K562 (cell line): ENCODE measurements around the gene C2orf81. TPM values are rescaled to one million over a fixed set of nuclear protein-coding genes. Genes with fewer than 3 reads are reported as not detected.
A peak's percentile ranks its signal among the peaks of the same experiment; 100 is the strongest.

Experiments
- REST ChIP-seq, 2 experiments: fragments of 450-650 bp; formaldehyde crosslinking in 1 of 2; IDR thresholded peaks; 2 replicates each; pipeline versions ENCODE4 v1.4.0 to v1.6.1; 2014 to 2020; ENCODE audit warnings: mild to moderate bottlenecking in 2 of 2, borderline replicate concordance in 1 of 2, low read depth in 1 of 2
- polyA plus RNA-seq, 8 experiments: library from polyadenylated mRNA; depleted of rRNA in 4 of 8; stranded (reverse) in 5 of 8; unstranded in 3 of 8; fragments of >200 nt; fragmentation: Nextera tagmentation in 2 of 8; fragmentation: Illumina TruSeq in 1 of 8; extraction: Ambion mirVana in 2 of 8; extraction: Trizol in 1 of 8; gene quantifications; 2 replicates each; pipeline versions ENCODE4 v1.2.1 to v1.2.3, GENCODE V29; 2011 to 2014; ENCODE audit warnings: inconsistent platforms in 1 of 8, missing spikeins in 1 of 8
- total RNA-seq, 7 experiments: library from RNA; depleted of rRNA in 6 of 7; stranded (reverse); fragments of >200 nt in 6 of 7; fragmentation: Illumina TruSeq in 2 of 7; extraction: Trizol in 2 of 7; gene quantifications; 2 replicates each; pipeline versions ENCODE4 v1.2.1 to v1.2.3, GENCODE V29; 2011 to 2021; ENCODE audit warnings: low replicate concordance in 1 of 7

The C2orf81 gene
- total and polyA plus RNA-seq, 9 of the 15 experiments (the other 6 are each of a cell fraction or from before 2014, with no cell fraction given), result 0.06 TPM; not detected in 8

DNA sequence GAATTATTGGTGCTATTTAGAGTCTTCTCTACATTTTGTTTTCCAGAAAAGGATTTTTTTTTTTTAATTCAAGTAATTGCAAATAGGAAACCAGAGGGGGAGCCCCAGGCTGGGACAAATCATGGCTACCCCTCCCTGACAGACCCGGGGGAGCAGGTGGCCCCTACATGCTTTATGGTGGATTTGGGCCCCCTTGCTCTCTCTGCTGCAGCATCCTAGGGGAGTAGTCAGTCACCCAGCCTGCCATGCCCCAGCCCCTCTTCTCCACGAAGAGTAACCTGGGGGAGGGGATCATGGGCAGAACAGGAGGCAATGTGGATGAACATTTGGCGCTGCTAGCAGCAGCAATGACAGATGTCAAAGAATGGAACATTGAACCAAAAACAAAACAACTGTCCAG, 4.6 kb downstream of the C2orf81 start (continued):
- TF ChIP-seq REST (IDR thresholded peaks at IDR 0.05; ENCODE audit: borderline replicate concordance), result peak; percentile 25; the same call in 1 of the 2 replicates
- no peak for TF ChIP-seq REST (CRISPR knock-in tag; IDR thresholded peaks at IDR 0.05; ENCODE audit: low read depth)
